HL-60 (cell line): ENCODE measurements around the gene HSPB1.
"Not testable (repeated sequence)": the region's sequence is repeated elsewhere in the genome, so short reads cannot be mapped to it uniquely, and the experiment has no call there.

Experiments used
- DNase-seq, 2 experiments: peaks; one replicate each; pipeline ENCODE4 v3.0.0-alpha.2; 2010 to 2020; ENCODE audit warnings: low read depth in 1 of 2, low spot score in 1 of 2
- H3K27ac ChIP-seq: fragments of 250-450 bp; sonication (Bioruptor Pico); replicated peaks from 2 replicates; pipeline ENCODE4 v1.5.1; 2020; ENCODE audit warnings: mild to moderate bottlenecking, moderate library complexity
- H3K27me3 ChIP-seq: fragments of 250-450 bp; sonication (Bioruptor Pico); 2 replicates; pipeline ENCODE4 v1.5.1; 2021; ENCODE audit warnings: mild to moderate bottlenecking, moderate library complexity; ENCODE audit not compliant: insufficient read depth, poor library complexity, severe bottlenecking
- H3K4me3 ChIP-seq: replicated peaks from 2 replicates; pipeline ENCODE4 v1.5.1; 2011; ENCODE audit warnings: mild to moderate bottlenecking, control low read depth, low read length; ENCODE audit not compliant: insufficient read depth
- CTCF ChIP-seq: IDR thresholded peaks from one replicate; pipeline ENCODE4 v1.5.1; 2011; ENCODE audit warnings: low read length, control low read depth, inconsistent platforms; ENCODE audit not compliant: insufficient read depth
- GABPA ChIP-seq: IDR thresholded peaks from 2 replicates; pipeline ENCODE4 v1.6.1; 2012; ENCODE audit warnings: low read depth
- POLR2AphosphoS5 ChIP-seq: IDR thresholded peaks from 2 replicates; pipeline ENCODE4 v1.6.1; 2012; ENCODE audit warnings: low read depth
- SPI1 ChIP-seq: IDR thresholded peaks from 2 replicates; pipeline ENCODE4 v1.6.1; 2012; ENCODE audit warnings: low read depth, mild to moderate bottlenecking, borderline replicate concordance
- TF ChIP-seq, protein P1 (sequence below): IDR thresholded peaks from 2 replicates; pipeline ENCODE4 v1.6.1; 2012; ENCODE audit warnings: low read depth; ENCODE audit not compliant: insufficient replicate concordance

Gene HSPB1

DNA sequence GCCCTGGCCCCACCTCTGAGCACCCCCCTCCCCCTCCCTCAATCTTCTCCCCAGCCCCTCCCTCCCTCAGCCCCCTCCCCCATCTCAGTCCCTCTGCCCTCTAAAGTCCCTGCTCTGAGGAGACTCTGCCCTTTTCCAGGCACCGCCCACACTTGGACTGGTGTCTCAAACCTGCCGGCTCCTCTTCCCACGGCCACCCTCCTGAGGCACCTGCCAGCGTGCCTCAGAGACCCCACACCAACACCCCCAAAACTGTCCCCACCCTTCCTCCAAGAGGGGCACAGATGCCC, 34.6 kb upstream of the HSPB1 start:
- no peak for TF ChIP-seq CTCF
- TF ChIP-seq SPI1: no peak
- TF ChIP-seq POLR2AphosphoS5: no peak
- TF ChIP-seq GABPA: no peak
- TF ChIP-seq, protein P1, sequence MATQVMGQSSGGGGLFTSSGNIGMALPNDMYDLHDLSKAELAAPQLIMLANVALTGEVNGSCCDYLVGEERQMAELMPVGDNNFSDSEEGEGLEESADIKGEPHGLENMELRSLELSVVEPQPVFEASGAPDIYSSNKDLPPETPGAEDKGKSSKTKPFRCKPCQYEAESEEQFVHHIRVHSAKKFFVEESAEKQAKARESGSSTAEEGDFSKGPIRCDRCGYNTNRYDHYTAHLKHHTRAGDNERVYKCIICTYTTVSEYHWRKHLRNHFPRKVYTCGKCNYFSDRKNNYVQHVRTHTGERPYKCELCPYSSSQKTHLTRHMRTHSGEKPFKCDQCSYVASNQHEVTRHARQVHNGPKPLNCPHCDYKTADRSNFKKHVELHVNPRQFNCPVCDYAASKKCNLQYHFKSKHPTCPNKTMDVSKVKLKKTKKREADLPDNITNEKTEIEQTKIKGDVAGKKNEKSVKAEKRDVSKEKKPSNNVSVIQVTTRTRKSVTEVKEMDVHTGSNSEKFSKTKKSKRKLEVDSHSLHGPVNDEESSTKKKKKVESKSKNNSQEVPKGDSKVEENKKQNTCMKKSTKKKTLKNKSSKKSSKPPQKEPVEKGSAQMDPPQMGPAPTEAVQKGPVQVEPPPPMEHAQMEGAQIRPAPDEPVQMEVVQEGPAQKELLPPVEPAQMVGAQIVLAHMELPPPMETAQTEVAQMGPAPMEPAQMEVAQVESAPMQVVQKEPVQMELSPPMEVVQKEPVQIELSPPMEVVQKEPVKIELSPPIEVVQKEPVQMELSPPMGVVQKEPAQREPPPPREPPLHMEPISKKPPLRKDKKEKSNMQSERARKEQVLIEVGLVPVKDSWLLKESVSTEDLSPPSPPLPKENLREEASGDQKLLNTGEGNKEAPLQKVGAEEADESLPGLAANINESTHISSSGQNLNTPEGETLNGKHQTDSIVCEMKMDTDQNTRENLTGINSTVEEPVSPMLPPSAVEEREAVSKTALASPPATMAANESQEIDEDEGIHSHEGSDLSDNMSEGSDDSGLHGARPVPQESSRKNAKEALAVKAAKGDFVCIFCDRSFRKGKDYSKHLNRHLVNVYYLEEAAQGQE: no peak
- Histone ChIP-seq H3K4me3 (no peak overlapping the region), H3K27ac (no peak overlapping the region), H3K27me3 (peaks cover 21% of the 10 kb centered on the region)
- DNase-seq: no peak

DNA sequence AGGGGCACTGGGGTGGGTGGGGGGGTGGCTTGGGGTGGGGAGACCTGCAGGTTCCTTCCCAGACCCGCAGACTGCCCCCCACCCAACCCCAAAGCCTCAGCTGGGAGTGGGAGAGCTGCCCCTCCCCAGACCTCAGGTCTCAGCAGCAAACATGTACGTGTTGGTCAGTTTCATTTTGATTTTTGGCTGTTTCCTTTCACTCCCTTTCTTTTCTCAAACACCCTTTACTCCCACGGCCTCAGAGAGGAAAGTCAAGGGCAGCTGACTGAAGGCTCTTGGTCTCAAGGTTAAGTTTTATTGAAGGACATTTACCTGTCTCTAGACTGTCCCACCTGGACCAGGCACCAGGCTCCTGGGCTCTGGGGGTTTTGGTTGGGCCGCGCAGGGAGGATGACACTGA, 34.1 kb upstream of the HSPB1 start:
- H3K4me3 ChIP-seq: no peak overlapping the region
- H3K27me3 ChIP-seq: peaks cover 21% of the 10 kb centered on the region
- TF ChIP-seq GABPA (no peak), POLR2AphosphoS5 (no peak), SPI1 (no peak), CTCF (no peak)
- TF ChIP-seq, protein P1: no peak
- DNase-seq: no peak
- H3K27ac ChIP-seq: no peak overlapping the region

GRCh38 chr7:76269895-76270294, 32.6 kb upstream of the HSPB1 start:
- TF ChIP-seq CTCF (no peak), POLR2AphosphoS5 (no peak), GABPA (no peak), SPI1 (no peak)
- TF ChIP-seq, protein P1: no peak
- Histone ChIP-seq H3K4me3 (no peak overlapping the region), H3K27ac (no peak overlapping the region), H3K27me3 (peaks cover 21% of the 10 kb centered on the region)
- no peak for DNase-seq

DNA sequence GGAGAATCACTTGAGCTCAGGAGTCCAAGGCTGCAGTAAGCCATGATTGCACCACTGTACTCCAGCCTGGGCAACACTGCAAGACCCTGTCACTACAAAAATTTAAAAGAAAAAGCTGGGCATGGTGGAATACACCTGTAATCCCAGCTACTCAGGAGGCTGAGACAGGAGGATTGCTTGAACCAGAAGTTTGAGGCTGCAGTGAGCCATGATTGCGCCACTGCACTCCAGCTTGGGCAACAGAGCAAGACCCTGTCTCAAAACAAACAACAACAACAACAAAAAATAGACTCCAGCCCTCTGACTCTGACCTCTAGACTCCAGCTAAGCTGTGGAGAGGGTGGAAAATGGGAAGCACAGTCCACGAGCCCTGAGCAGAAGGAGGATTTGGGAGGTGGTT, 31.1 kb upstream of the HSPB1 start:
- not testable (repeated sequence) for H3K27ac ChIP-seq, DNase-seq, H3K4me3 ChIP-seq
- H3K27me3 ChIP-seq: peaks cover 21% of the 10 kb centered on the region
